AG08396 (cell line): ENCODE measurements around the gene PNMA6E.
"Not testable (repeated sequence)": the region's sequence is repeated elsewhere in the genome, so short reads cannot be mapped to it uniquely, and the experiment has no call there.

Experiments used
- DNase-seq: peaks from one replicate; pipeline ENCODE4 v3.0.0; 2012; ENCODE audit warnings: low spot score, mixed read lengths

Gene PNMA6E

DNA sequence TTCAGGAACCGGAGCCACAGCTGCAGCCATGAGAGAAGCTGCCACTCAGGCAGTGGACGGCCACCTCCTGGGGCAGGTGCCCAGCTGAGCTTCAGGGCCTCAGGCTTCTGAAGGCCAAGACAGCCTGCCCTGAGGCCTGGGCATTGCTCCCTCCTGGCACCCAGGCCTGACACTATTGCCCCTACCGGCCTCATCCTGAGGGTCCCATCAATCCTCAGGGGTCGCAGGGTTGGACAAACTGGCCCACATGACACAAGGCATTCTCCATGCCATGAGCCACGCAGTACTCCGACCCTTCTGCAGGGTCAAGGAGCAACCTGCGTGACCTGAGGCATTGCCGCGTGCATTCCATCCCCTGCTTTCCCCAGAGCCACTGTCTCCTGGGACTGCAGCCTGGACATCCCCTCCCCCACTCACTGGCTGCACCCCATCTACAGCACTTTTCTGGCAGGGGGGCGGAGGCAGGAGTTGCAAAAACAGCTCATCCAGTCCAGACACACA lies 7.1 kb upstream of the PNMA6E start:
- no peak for DNase-seq

DNA sequence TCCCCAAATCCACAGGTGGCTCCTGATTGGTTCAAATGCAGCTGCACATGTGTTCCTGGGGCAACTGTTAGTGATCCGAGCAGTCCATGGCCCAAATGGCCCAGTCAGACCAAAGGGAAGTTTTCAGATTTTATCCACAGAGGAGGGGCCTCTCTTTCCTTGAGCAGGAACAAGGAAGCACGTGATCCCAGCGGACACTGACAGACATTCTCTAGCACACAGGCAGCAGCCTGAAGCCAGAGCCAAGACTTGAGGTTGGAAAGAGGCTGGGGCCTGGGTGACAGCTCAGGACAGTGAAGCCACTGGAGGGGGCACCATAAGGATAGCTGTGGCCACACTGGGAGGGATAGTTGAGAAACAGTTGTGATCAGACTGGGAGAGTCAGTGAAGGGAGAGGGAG lies 6.6 kb upstream of the PNMA6E start:
- no peak for DNase-seq

DNA sequence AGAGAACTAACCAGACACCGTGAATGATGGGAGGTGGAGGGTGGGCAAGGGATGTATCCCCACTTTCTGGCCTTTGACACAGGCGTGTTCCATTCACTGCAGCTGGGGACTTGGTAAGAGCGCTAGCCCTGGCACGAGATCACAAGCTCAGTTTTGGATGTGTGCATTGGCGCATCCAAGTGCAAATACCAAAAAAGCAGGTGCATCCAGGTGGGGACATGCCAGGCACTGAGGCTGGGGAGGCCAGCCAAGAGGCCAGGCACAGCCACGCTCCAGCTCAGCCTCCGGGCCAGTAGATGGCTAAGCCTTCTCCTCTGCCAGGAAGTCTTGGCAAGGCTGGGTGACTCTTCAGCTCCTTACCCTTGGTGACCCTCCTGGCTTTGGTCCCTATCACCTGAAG lies 5.8 kb upstream of the PNMA6E start:
- no peak for DNase-seq

DNA sequence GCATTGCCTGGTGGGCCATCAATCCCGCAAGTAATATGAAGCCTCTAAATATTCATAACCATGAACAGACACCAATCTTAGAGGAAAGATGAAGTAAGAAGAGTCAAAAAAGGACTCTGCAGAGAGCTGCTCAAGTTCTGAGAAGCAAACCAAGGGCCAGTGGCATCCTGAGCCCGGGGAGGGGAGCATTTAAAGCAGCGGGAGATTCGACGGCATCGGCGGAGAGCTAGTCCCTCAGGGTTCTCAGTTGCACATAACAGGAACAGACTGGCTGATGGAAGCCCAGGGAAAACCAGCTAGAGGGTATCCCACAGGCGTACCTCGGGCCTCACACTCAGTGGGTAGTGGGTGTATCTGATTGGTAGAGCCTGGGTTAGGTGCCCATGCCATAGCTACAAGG lies 4.9 kb upstream of the PNMA6E start:
- no peak for DNase-seq

- no peak for DNase-seq
Observed at GRCh38 chrX:153405426-153405825, 4.3 kb upstream of the PNMA6E start.

DNA sequence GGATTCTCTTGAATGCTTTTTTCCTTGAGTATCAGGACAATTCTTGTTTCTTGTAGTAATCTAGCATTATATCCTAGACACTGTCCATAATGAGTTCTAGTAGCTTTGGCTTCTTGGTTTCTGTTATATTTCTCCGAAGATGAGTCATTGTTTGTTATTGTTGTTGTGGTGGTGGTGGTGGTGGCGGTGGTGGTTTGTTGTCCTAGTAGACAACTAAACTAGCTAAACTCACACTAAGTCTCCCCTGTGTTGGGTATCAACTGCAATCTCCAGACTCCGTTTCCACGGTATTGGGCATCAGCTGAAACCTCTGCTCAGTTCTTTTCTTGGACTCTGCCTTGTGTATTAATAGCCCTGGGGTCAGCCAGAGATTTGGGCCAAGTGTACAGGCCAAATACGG lies 3.2 kb upstream of the PNMA6E start:
- DNase-seq: not testable (repeated sequence)

DNA sequence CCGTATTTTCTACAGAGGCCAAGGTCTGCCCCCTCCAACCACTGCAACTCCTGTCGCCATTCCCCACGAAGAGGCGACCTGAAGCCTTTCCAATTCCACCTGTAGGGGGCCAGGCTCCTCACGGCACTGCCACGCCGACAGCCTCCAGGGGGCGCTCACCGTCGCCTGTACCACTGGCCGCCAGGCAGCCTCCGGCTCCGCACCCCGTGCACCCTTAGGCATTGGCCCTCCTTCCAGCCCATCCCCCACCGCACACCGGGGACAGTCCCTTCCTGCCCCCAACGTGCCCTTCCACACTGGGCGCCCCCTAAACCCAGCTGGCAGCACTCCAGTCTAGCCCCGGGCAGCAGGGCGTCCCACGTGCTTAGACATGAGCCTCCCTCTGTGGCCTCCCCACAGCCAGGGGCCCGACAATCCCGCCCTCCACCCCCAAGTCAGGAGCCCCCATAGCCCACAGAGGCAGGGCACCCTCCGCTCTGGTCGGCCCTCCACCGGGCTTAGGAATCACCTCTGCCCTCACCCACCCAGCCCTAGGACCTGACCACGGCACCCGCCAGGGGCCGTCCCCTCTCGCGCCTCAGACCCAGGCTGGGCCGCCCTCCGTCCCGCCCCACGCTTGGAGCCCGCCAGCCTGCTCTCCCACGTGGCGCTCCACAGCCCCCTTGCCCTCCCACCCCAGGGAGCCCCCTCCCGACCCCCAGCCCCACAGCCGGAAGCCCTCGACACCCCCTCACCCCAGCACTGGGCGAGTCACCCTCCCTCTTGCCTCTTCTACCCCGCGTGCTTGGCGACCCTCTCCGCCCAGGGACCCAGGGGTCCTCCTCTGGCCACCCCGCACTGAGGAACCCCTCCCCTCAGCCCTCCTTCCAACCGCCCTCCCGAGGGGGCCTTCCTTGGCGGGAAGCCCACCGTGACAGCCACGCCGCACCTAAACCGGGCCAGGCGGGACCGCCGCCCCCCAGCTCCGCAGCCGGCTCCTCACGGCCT lies 711 bp downstream of the PNMA6E start:
- peak; percentile 79 for DNase-seq

DNA sequence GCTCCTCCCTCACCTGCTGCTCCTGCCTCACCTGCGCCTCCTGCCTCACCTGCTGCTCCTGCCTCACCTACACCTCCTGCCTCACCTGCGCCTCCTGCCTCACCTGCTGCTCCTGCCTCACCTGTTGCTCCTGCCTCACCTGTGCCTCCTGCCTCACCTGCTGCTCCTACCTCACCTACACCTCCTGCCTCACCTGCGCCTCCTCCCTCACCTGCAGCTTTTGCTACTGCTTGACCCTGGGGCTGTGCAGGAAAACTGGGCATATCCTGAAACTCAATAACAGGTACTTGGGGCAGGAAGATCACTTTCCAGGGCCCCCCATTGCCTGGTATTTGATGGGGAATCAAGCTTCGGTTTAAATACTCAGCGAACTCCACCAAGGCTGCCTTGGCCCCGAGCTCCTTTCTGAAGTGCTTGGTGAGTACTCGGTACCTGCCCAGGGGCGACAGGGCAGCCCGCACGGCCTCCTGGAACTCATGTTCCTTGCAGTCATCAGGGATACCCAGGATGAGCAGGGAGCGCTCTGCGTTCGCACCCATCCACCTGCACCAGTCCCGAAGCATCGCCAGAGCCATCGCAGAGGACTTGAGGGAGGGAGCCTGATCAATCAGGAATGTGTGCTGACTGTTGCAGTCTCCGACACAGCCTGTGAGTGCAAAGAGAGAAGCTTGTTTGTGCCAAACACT lies 2.7 kb downstream of the PNMA6E start:
- no peak for DNase-seq

DNA sequence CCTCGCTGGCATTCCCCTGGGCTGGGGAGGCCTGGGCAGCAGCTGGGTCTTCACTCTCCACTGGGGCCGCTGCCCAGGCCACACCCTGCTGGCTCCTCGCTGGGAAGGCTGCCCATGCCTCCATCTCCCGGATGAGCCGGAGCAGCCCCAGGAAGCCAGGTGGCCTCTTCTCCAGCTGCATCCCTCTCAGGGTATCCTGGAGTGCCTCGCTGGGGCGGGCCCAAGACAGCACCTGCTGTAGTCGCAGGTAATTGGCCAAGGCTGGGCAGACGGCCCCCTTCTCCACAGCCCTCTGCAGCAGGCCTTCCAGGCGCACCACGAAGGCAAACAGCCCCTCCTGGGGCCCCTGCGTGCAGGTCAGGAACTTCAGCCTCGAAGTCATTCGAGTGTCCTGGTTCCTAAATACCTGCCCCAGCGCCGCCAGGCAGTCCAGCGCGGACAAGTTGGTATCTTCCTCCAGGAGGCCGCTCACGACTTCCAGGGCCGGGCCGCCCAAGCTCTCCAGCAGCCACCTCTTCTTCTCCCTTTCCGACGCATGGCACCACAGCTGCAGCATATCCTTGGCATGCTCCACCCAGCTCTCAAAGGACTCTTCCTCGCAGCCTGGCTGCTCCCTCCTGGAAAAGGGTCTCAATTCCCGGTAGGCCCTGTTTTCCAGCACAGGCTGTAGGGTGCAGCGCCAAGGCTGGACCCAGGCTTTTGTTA lies 3.7 kb downstream of the PNMA6E start:
- no peak for DNase-seq

- DNase-seq: no peak
Observed at GRCh38 chrX:153396320-153397195, 4.6 kb downstream of the PNMA6E start.

DNA sequence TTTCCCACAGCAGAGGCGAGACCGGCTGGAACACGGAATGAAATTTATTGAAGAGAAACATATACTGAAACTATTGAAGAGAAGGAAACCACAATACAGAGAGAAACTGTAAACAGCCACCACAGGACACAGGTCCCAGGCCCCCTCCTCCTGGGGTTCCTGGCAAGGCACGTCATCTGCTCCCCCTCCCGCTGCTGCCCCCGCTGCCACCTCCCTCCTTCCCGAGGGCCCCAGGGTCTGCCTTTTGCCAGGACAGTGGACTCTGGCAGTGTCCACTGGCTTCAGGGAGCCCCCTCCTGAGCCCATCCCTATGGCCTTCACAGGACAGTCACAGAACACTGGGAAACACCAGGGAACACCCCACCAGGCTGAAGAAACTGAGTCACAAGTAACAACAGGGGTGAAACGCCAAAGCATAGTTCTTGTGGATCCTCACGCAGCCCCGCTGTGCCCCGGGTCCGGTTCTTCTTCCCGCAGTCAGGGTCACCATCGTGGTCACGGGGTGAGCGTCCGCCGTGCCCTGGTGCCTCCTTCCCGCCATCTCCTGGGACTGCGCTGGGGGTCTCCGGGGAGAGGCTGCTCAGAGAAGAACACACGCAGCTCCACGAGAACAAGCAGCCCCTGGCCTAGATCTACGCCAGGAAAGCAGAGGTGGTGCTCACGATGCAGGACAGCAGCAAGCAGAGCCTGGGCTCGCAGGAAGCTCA lies 5.4 kb downstream of the PNMA6E start:
- DNase-seq: no peak

GRCh38 chrX:153394612-153395011 lies 6.5 kb downstream of the PNMA6E start:
- no peak for DNase-seq

GRCh38 chrX:153392642-153393321 lies 8.4 kb downstream of the PNMA6E start:
- DNase-seq: no peak

- not testable (repeated sequence) for DNase-seq
Observed at GRCh38 chrX:153389460-153389768, 11.7 kb downstream of the PNMA6E start.

GRCh38 chrX:153388722-153389459 lies 12.3 kb downstream of the PNMA6E start:
- DNase-seq: no peak

GRCh38 chrX:153387987-153388721 lies 13.0 kb downstream of the PNMA6E start:
- DNase-seq: no peak

- DNase-seq: no peak
Observed at GRCh38 chrX:153387345-153387744, 13.8 kb downstream of the PNMA6E start.

DNA sequence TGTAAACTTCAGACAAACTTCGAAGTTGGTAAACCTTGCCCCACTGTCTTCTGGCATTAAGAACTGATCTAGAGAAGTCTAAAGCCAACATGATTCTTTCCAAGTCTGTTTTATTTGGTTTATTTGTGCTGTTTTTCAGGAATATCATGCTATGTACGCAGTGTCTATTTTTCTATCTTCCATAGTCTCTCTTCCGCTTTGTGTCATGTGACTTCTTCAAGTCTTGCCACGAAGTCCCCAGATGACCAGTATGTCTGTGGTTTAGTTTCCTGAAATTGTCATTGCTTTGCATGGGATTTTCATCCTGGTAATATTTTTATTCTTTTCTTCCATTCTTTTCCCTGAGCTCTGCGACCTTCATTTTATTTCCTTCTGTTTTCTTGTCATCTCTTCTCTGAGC lies 15.1 kb downstream of the PNMA6E start:
- no peak for DNase-seq

- not testable (repeated sequence) for DNase-seq
Observed at GRCh38 chrX:153384973-153385372, 16.2 kb downstream of the PNMA6E start.
